Hepatocyte (in vitro differentiated cells): ENCODE data around the gene ZDHHC24.

ENCODE experiments used
- CTCF ChIP-seq: fragments of 200-600 bp; sonication (generic); IDR thresholded peaks from 2 replicates; pipeline ENCODE4 v1.5.1; 2016; ENCODE audit warnings: antibody characterized with exemption, mild to moderate bottlenecking; ENCODE audit not compliant: poor library complexity
- EZH2 ChIP-seq: fragments of 200-600 bp; sonication (generic); IDR thresholded peaks from 2 replicates; pipeline ENCODE4 v1.6.1; 2016; ENCODE audit warnings: antibody characterized with exemption, mild to moderate bottlenecking, borderline replicate concordance

DNA sequence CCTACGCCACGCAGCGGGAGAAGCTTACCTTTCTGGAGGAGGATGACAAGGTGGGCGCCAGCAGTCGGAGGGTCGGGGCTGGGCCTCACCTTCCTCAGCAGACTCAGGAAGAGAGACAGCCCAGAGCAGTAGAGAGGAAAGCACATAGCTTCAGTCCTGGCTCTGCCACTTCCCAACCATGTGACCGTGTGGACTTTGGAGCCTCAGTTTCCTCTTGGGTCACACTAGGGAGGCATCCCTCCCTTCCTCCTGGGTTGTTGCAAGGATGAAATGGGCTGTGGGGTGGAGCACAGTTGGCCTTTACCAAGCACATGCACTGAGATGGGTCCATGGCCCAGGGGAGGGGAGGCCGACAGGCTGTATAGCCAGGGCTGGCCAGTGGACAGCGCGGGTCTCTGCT lies 52.7 kb downstream of the ZDHHC24 start:
- TF ChIP-seq CTCF (no peak), EZH2 (no peak)
